SJCRH30 (cell line): ENCODE results near the gene CXXC5. TPM values are rescaled to one million over a fixed set of nuclear protein-coding genes. Genes with fewer than 3 reads are reported as not detected.

Experiments
- DNase-seq, 2 experiments: peaks; one replicate each; pipeline ENCODE4 v3.0.0-alpha.2; 2015 to 2020
- H3K27ac ChIP-seq: fragments of 250-450 bp; sonication (Bioruptor Pico); 2 replicates; pipeline ENCODE4 v1.5.1; 2020; ENCODE audit warnings: mild to moderate bottlenecking, moderate library complexity
- H3K27me3 ChIP-seq: fragments of 250-450 bp; sonication (Bioruptor Pico); 2 replicates; pipeline ENCODE4 v1.5.1; 2020; ENCODE audit warnings: mild to moderate bottlenecking, moderate library complexity
- H3K36me3 ChIP-seq: fragments of 250-450 bp; sonication (Bioruptor Pico); 2 replicates; pipeline ENCODE4 v1.5.1; 2020; ENCODE audit warnings: mild to moderate bottlenecking, moderate library complexity
- H3K4me1 ChIP-seq: fragments of 250-450 bp; sonication (Bioruptor Pico); 2 replicates; pipeline ENCODE4 v1.5.1; 2020; ENCODE audit warnings: mild to moderate bottlenecking, moderate library complexity
- H3K4me3 ChIP-seq: fragments of 250-450 bp; sonication (Bioruptor Pico); 2 replicates; pipeline ENCODE4 v1.5.1; 2020; ENCODE audit warnings: mild to moderate bottlenecking, moderate library complexity
- H3K9me3 ChIP-seq: fragments of 250-450 bp; sonication (Bioruptor Pico); replicated peaks from 2 replicates; pipeline ENCODE4 v1.5.1; 2020; ENCODE audit warnings: mild to moderate bottlenecking, moderate library complexity
- total RNA-seq: library from RNA; depleted of rRNA; stranded (reverse); fragments of >200 nt; shearing (Covaris generic); gene quantifications from 2 replicates; pipeline ENCODE4 v1.2.3, GENCODE V29; 2014

CXXC5 gene
- total RNA-seq, 1 experiment from 2014 or later, result 81.4 TPM

GRCh38 chr5:139651853-139652787 lies 4.0 kb downstream of the CXXC5 start:
- Histone ChIP-seq H3K36me3 (0 out of 2 replicates have a peak, but pooled peaks cover 2% of the 10 kb centered on the region), H3K9me3 (no peaks in the 10 kb centered on the region)
- peak; percentile 89 to 92 for DNase-seq

GRCh38 chr5:139652788-139653241 lies 4.7 kb downstream of the CXXC5 start:
- H3K9me3 ChIP-seq, result no peaks in the 10 kb centered on the region
- no peaks in the 10 kb centered on the region for H3K27me3 ChIP-seq
- peaks cover 56% of the 10 kb centered on the region for H3K4me1 ChIP-seq
- H3K27ac ChIP-seq, result peak overlapping the region; percentile 79
- H3K4me3 ChIP-seq, result peak overlapping the region; percentile 92
- no peak for DNase-seq
- 0 out of 2 replicates have a peak, but pooled peaks cover 2% of the 10 kb centered on the region for H3K36me3 ChIP-seq

More at GRCh38 chr5:139651853-139652787, 4.0 kb downstream of the CXXC5 start:
- Histone ChIP-seq H3K4me1 (peaks cover 52% of the 10 kb centered on the region), H3K27me3 (no peaks in the 10 kb centered on the region), H3K4me3 (peak overlapping the region; percentile 92), H3K27ac (peak overlapping the region; percentile 79)

GRCh38 chr5:139653616-139654015 lies 5.5 kb downstream of the CXXC5 start:
- no peaks in the 10 kb centered on the region for H3K27me3 ChIP-seq
- no peaks in the 10 kb centered on the region for H3K9me3 ChIP-seq
- peaks cover 64% of the 10 kb centered on the region for H3K4me1 ChIP-seq
- DNase-seq, result no peak
- 0 out of 2 replicates have a peak overlapping the region, but pooled peaks have one; percentile 3 for H3K27ac ChIP-seq
- 0 out of 2 replicates have a peak, but pooled peaks cover 2% of the 10 kb centered on the region for H3K36me3 ChIP-seq
- H3K4me3 ChIP-seq, result no peak overlapping the region

- Histone ChIP-seq H3K27me3 (no peaks in the 10 kb centered on the region), H3K36me3 (0 out of 2 replicates have a peak, but pooled peaks cover 2% of the 10 kb centered on the region), H3K9me3 (no peaks in the 10 kb centered on the region), H3K4me3 (no peak overlapping the region), H3K4me1 (peaks cover 67% of the 10 kb centered on the region), H3K27ac (peak overlapping the region; percentile 55; the same call in 1 of the 2 replicates)
- DNase-seq, result no peak
Measured at GRCh38 chr5:139654464-139654863, 6.3 kb downstream of the CXXC5 start.

GRCh38 chr5:139654871-139655491 lies 6.8 kb downstream of the CXXC5 start:
- H3K9me3 ChIP-seq, result no peaks in the 10 kb centered on the region
- H3K4me1 ChIP-seq, result peaks cover 71% of the 10 kb centered on the region
- H3K27ac ChIP-seq, result peak overlapping the region; percentile 55
- H3K27me3 ChIP-seq, result no peaks in the 10 kb centered on the region
- peak in 1 of 2 experiments; percentile 54 for DNase-seq
- 0 out of 2 replicates have a peak, but pooled peaks cover 2% of the 10 kb centered on the region for H3K36me3 ChIP-seq
- H3K4me3 ChIP-seq, result no peak overlapping the region

- Histone ChIP-seq H3K36me3 (0 out of 2 replicates have a peak, but pooled peaks cover 2% of the 10 kb centered on the region), H3K9me3 (no peaks in the 10 kb centered on the region), H3K27me3 (no peaks in the 10 kb centered on the region), H3K4me1 (peaks cover 74% of the 10 kb centered on the region), H3K27ac (peak overlapping the region; percentile 55), H3K4me3 (no peak overlapping the region)
- peak; percentile 83 to 88 for DNase-seq
Measured at GRCh38 chr5:139655727-139656271, 7.7 kb downstream of the CXXC5 start.

- peak overlapping the region; percentile 86 for H3K27ac ChIP-seq
- no peak overlapping the region for H3K4me3 ChIP-seq
- no peaks in the 10 kb centered on the region for H3K27me3 ChIP-seq
- no peaks in the 10 kb centered on the region for H3K9me3 ChIP-seq
- 0 out of 2 replicates have a peak, but pooled peaks cover 2% of the 10 kb centered on the region for H3K36me3 ChIP-seq
- DNase-seq, result no peak
- peaks cover 73% of the 10 kb centered on the region for H3K4me1 ChIP-seq
Measured at GRCh38 chr5:139657363-139658321, 9.5 kb downstream of the CXXC5 start.

- Histone ChIP-seq H3K4me3 (peak overlapping the region; percentile 47), H3K4me1 (peaks cover 64% of the 10 kb centered on the region), H3K27ac (peak overlapping the region; percentile 86), H3K27me3 (no peaks in the 10 kb centered on the region), H3K36me3 (0 out of 2 replicates have a peak, but pooled peaks cover 2% of the 10 kb centered on the region), H3K9me3 (no peaks in the 10 kb centered on the region)
- DNase-seq, result no peak
Measured at GRCh38 chr5:139658501-139658927, 10.4 kb downstream of the CXXC5 start.

- 0 out of 2 replicates have a peak, but pooled peaks cover 2% of the 10 kb centered on the region for H3K36me3 ChIP-seq
- peak; percentile 89 to 93 for DNase-seq
- peaks cover 58% of the 10 kb centered on the region for H3K4me1 ChIP-seq
Measured at GRCh38 chr5:139658928-139659667, 10.9 kb downstream of the CXXC5 start.

GRCh38 chr5:139659695-139660101 lies 11.5 kb downstream of the CXXC5 start:
- Histone ChIP-seq H3K27ac (peak overlapping the region; percentile 86), H3K9me3 (no peaks in the 10 kb centered on the region), H3K4me3 (peak overlapping the region; percentile 47), H3K4me1 (peaks cover 52% of the 10 kb centered on the region), H3K27me3 (no peaks in the 10 kb centered on the region), H3K36me3 (peaks cover under 1% of the 10 kb centered on the region; the same call in 1 of the 2 replicates)
- DNase-seq, result peak; percentile 61 to 72

More at GRCh38 chr5:139658928-139659667, 10.9 kb downstream of the CXXC5 start:
- Histone ChIP-seq H3K4me3 (peak overlapping the region; percentile 47), H3K9me3 (no peaks in the 10 kb centered on the region), H3K27me3 (no peaks in the 10 kb centered on the region), H3K27ac (peak overlapping the region; percentile 86)

- H3K27ac ChIP-seq, result peak overlapping the region; percentile 86
- no peaks in the 10 kb centered on the region for H3K27me3 ChIP-seq
- peaks cover 3% of the 10 kb centered on the region; the same call in 1 of the 2 replicates for H3K36me3 ChIP-seq
- H3K4me3 ChIP-seq, result peak overlapping the region; percentile 47
- no peaks in the 10 kb centered on the region for H3K9me3 ChIP-seq
- DNase-seq, result peak; percentile 85 to 86
- peaks cover 48% of the 10 kb centered on the region for H3K4me1 ChIP-seq
Measured at GRCh38 chr5:139660105-139660922, 12.2 kb downstream of the CXXC5 start.
